IPS-15b (cell line): ENCODE measurements around the gene BTF3L4.
"Not testable (repeated sequence)": the region's sequence is repeated elsewhere in the genome, so short reads cannot be mapped to it uniquely, and the experiment has no call there.

Source experiments
- H3K27me3 ChIP-seq: one replicate; pipeline ENCODE4 v1.6.1; 2013; ENCODE audit warnings: low read length; ENCODE audit not compliant: control insufficient read depth, insufficient read depth
- H3K36me3 ChIP-seq: one replicate; pipeline ENCODE4 v1.6.1; 2013; ENCODE audit warnings: low read length; ENCODE audit not compliant: control insufficient read depth, insufficient read depth
- H3K4me1 ChIP-seq: one replicate; pipeline ENCODE4 v1.6.1; 2013; ENCODE audit warnings: mild to moderate bottlenecking, low read length; ENCODE audit not compliant: control insufficient read depth, insufficient read depth
- H3K4me3 ChIP-seq: one replicate; pipeline ENCODE4 v1.5.1; 2013; ENCODE audit warnings: low read depth, low read length
- H3K9ac ChIP-seq: one replicate; pipeline ENCODE4 v1.6.1; 2013; ENCODE audit warnings: low read depth, mild to moderate bottlenecking, low read length
- H3K9me3 ChIP-seq: one replicate; pipeline ENCODE4 v1.6.1; 2013; ENCODE audit warnings: mild to moderate bottlenecking, low read length; ENCODE audit not compliant: control insufficient read depth, insufficient read depth

The BTF3L4 gene

DNA sequence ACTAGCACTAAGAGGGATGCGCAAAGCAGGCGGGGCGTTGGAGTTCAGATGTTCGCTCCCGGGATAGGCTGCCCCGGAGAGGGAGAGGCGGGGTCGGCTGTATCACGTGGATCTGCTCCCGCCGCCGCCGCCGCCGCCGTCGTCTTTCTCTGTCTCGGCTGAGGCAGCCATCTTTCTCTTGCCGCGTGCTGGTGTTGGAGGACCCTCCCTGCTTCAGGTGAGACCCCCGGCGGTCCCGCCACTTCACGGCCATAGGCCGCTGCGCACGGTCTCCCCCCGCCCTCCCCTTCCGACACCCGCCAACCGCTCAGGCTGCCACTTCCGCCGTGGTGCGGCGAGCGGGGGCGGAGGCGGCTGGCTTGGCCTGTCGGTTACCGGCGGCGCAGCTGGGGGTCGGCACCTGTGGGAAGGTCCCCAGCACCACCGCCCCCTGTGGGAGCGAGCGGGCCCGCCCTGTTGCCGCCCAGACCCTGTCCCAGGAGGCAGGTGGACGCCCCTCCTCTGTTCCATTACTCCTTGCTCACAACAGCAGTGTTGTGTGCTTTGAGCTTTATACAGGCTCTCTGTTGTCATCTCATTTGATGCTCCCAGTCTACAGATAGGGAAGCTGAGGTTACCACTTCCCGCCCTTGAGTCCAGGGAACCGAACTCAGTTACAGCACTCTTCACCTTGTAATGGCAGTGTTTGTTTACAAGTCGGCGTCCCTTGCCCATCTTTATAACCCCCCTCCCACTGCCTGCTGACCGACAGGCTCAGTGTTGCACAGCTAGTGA, at the start of gene BTF3L4:
Gene BTF3L4 (plus strand): TSS at position 133 of the 774 bp plus-strand sequence. CDS start 3,553 bp downstream, outside the sequence.
- H3K4me3 ChIP-seq, result peak within 1 kb of the TSS; percentile 94
- peaks cover 8% of the 10 kb centered on the region for H3K36me3 ChIP-seq
- H3K4me1 ChIP-seq, result peaks cover 13% of the 10 kb centered on the region
- H3K9me3 ChIP-seq, result no peaks in the 10 kb centered on the region
- no peaks in the 10 kb centered on the region for H3K27me3 ChIP-seq
- peak within 1 kb of the TSS; percentile 91 for H3K9ac ChIP-seq

DNA sequence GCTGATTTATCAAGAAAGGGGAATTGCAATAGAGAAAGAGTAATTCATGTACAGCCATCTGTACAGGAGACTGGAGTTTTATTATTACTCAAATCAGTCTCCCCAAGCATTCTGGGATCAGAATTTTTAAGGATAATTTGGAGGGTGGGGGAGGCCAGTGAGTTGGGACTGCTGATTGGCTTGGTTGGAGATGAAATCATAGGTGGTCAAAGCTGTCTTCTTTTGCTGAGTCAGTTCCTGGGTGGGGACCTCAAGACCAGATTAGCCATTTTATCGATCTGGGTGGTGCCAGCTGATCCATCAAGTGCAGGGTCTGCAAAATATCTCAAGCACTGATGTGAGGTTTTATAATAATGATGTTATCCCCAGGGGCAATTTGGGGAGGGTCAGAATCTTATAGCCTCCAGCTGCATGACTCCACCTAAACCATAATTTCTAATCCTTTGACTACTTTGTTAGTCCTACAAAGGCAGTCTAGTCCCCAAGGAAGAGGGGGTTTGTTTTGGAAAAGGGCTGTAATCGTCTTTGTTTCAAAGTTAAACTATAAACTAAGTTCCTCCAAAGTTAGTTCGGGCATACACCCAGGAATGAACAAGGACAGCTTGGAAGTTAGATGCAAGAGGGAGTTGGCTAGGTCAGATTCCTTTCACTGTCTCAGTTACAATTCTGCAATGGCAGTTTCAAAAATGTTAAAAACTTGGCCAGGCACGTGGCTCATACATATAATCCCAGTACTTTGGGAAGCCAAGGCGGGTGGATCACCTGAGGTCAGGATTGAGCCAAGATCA, 48.7 kb upstream of the BTF3L4 start:
- no peak overlapping the region for H3K4me3 ChIP-seq
- H3K4me1 ChIP-seq, result peaks cover 18% of the 10 kb centered on the region
- H3K27me3 ChIP-seq, result no peaks in the 10 kb centered on the region
- H3K9ac ChIP-seq, result no peak overlapping the region
- H3K36me3 ChIP-seq, result no peaks in the 10 kb centered on the region
- H3K9me3 ChIP-seq, result no peaks in the 10 kb centered on the region

DNA sequence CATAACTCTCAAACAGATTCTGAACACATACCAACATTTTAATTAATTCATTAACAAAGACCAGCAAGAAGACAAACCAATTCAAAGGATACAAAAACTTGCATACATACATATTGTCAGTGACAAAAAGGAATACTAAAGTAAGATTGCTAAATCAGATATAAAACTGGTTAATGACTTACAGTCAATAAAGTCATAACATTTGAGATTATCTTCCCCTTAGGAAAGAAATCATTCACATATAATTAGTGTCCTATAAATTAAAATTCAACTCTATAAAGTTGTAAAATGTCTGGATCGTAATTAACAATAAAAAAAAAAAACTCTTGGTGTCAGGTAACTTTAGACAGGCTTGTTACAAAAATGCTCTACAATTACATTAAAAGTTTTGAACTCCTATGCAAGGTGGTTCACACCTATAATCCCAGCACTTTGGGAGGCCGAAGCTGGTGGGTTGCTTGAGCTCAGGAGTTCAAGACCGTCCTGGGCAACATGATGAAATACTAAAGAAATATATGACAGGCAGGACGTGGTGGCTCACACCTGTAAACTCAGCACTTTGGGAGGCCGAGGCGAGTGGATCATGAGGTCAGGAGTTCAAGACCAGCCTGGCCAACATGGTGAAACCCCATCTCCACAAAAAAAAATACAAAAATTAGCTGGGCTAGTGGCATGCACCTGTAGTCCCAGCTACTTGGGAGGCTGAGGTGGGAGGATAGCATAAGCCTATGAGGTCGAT, 47.9 kb upstream of the BTF3L4 start:
- no peak overlapping the region for H3K9ac ChIP-seq
- no peaks in the 10 kb centered on the region for H3K9me3 ChIP-seq
- peaks cover 18% of the 10 kb centered on the region for H3K4me1 ChIP-seq
- no peaks in the 10 kb centered on the region for H3K36me3 ChIP-seq
- H3K4me3 ChIP-seq, result no peak overlapping the region
- no peaks in the 10 kb centered on the region for H3K27me3 ChIP-seq

- Histone ChIP-seq H3K36me3 (peaks cover 2% of the 10 kb centered on the region), H3K9ac (no peak overlapping the region), H3K4me3 (no peak overlapping the region), H3K4me1 (no peaks in the 10 kb centered on the region), H3K27me3 (no peaks in the 10 kb centered on the region), H3K9me3 (no peaks in the 10 kb centered on the region)
These were observed 34.0 kb upstream of the BTF3L4 start for GRCh38 chr1:52022133-52022532.

DNA sequence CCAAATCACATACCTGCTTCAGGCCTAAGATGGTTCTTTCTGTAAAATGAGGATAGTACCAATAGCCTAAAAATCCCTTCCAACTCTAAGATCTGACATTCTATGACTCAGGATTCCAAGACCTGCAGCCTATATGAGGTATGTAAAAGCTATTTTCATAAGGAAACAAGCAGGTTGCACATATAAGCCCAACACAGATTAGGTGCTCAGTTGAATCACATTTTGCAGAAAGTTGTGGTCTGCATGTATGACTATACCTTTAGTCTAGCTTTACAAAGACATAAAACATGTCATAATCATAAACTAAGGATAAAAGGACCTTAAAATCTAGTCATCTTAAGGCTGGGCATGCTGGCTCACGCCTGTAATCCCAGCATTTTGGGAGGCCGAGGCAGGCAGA, 29.8 kb upstream of the BTF3L4 start:
- Histone ChIP-seq H3K27me3 (no peaks in the 10 kb centered on the region), H3K9me3 (no peaks in the 10 kb centered on the region), H3K9ac (no peak overlapping the region), H3K4me3 (no peak overlapping the region), H3K36me3 (peaks cover 2% of the 10 kb centered on the region), H3K4me1 (no peaks in the 10 kb centered on the region)

GRCh38 chr1:52028328-52028727, 27.8 kb upstream of the BTF3L4 start:
- Histone ChIP-seq H3K36me3 (no peaks in the 10 kb centered on the region), H3K4me3 (no peak overlapping the region), H3K4me1 (no peaks in the 10 kb centered on the region), H3K9ac (no peak overlapping the region), H3K27me3 (no peaks in the 10 kb centered on the region), H3K9me3 (no peaks in the 10 kb centered on the region)

DNA sequence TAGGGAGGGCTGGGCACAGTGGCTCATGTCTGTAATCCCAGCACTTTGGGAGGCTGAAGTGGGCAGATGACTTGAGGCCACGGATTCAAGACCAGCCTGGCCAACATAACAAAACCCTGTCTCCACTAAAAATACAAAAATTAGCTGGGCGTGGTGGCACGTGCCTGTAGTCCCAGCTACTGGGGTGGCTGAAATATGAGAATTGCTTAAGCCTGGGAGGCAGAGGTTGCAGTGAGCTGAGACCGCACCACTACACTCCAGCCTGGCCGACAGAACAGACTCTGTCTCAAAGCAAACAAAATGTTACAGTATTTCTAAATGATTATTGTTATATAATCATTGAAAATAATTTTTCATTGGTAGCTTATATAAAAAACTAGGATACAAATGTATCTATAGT, 27.3 kb upstream of the BTF3L4 start:
- not testable (repeated sequence) for H3K9me3 ChIP-seq, H3K9ac ChIP-seq, H3K27me3 ChIP-seq, H3K4me1 ChIP-seq, H3K4me3 ChIP-seq, H3K36me3 ChIP-seq

DNA sequence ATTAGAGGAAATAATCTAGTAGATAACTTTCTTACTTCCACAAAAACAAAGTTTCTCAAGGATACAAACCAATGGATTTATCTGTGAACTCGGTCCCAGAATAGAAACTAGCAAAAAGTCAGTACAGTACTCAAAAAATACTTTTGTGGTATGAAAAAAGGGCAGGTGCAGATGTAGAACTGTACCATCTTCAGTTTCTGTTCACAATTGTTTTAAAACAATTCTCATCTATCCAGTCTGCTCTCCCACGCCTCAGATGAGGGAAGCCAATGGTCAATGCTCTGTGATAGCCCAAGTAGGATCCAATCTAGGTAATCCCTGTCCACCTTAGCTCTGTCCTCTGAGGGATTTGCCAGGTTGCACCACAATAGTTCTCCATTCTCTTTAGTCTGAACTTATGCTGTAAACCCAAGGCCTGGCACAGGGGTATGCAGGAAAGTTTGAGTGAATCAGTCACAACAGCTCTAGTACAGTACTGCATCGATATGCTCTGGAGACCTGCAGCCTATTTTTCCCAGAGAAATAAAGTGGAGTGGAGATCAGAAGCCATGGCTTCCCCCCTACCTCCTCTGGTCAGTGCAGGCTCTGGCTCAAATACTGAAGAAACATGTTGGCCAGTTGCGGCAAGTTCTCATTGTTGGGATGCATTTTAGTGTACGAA, 23.8 kb upstream of the BTF3L4 start:
- H3K36me3 ChIP-seq, result no peaks in the 10 kb centered on the region
- no peaks in the 10 kb centered on the region for H3K9me3 ChIP-seq
- no peaks in the 10 kb centered on the region for H3K4me1 ChIP-seq
- H3K27me3 ChIP-seq, result no peaks in the 10 kb centered on the region
- H3K4me3 ChIP-seq, result peak overlapping the region; percentile 98
- H3K9ac ChIP-seq, result peak overlapping the region; percentile 84

- peak overlapping the region; percentile 84 for H3K9ac ChIP-seq
- H3K36me3 ChIP-seq, result no peaks in the 10 kb centered on the region
- no peaks in the 10 kb centered on the region for H3K4me1 ChIP-seq
These were observed 23.3 kb upstream of the BTF3L4 start for GRCh38 chr1:52032785-52033131.

DNA sequence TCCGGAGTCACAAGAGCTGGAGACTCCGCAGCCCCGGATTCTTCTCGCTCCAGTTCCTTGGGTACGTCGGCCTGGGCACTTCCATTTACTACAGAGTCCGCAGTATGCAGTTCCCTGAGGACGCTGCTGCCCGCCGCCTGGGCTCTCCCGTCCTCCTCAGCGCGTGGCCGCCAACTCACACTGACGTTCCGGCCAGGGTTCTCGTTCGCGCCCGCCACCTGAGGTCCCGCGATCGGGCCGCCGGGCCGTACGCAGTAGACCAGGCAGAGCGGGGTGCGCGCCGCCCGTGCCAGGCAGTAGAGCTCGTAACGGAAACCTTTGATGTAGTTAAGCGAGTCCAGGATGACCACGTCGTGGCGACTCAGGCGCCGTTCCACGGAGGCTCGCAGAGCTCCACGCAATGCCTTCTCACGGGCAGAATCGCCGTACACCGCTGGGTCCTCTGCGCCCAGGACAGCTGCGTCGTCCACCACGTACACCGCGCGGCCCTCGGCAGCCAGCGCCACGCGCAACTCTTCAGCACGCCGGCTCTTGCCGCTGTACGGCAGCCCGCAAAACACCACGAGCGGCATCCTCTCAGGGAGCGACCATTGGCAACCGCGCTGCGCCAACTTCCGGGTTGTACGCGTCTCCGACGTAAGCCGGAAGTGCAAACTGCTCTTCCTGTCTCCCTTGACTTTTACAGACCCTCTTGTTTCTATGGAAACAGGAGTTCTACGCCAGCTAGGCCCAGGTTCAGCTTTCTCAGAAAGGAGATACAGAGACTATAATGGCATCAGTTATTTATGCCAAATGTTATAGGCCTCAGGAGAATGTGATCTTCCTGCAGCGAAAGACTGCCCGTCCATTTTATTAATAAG, 22.7 kb upstream of the BTF3L4 start, which contains the start of gene KTI12:
Gene KTI12 (minus strand): TSS at position 621 of the 860 bp plus-strand sequence. CDS start 49 bp downstream, at position 572.
- Histone ChIP-seq H3K4me1 (no peaks in the 10 kb centered on the region), H3K36me3 (no peaks in the 10 kb centered on the region), H3K27me3 (no peaks in the 10 kb centered on the region), H3K9me3 (no peaks in the 10 kb centered on the region), H3K9ac (peak within 1 kb of the TSS; percentile 84), H3K4me3 (peak within 1 kb of the TSS; percentile 98)

More at GRCh38 chr1:52032785-52033131, 23.3 kb upstream of the BTF3L4 start:
- Histone ChIP-seq H3K27me3 (no peaks in the 10 kb centered on the region), H3K9me3 (no peaks in the 10 kb centered on the region), H3K4me3 (peak overlapping the region; percentile 98)
